Measurements from ENCODE around the gene MEX3B.
"Not testable (repeated sequence)": the region's sequence is repeated elsewhere in the genome, so short reads cannot be mapped to it uniquely, and the experiment has no call there.

The MEX3B gene

DNA sequence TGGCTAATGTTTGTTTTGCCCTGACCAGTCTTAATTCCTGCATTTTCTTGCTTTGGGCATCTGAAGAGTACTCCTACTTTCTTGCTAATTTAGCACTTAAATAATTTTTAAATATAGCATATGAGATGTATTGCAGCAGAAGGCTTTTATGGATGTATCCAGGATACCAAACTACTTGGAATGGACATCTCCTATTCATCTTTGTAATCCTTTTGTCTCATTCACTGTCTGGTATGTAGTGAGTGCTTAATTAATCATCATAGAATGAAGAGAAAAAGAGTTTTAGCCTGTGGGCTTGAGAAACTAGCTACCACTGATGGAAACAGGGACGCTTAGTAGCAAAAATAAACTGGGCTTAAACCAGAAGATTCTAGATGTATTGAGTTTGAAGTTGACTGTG is 40.6 kb downstream of the MEX3B start:
- DNase-seq (ENCODE audit: low spot score), result no peak

GRCh38 chr15:82003916-82004315 is 41.9 kb downstream of the MEX3B start:
- no peak for DNase-seq (ENCODE audit: low spot score)

DNA sequence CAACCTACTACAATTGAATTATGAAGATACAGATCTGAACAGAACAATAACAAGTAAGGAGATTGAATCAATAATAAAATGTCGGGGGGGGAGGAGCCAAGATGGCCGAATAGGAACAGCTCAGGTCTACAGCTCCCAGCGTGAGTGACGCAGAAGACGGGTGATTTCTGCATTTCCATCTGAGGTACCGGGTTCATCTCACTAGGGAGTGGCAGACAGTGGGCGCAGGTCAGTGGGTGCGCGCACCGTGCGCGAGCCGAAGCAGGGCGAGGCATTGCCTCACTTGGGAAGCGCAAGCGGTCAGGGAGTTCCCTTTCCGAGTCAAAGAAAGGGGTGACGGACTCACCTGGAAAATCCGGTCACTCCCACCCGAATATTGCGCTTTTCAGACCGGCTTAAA is 50.7 kb downstream of the MEX3B start:
- DNase-seq (ENCODE audit: low spot score), result not testable (repeated sequence)

DNA sequence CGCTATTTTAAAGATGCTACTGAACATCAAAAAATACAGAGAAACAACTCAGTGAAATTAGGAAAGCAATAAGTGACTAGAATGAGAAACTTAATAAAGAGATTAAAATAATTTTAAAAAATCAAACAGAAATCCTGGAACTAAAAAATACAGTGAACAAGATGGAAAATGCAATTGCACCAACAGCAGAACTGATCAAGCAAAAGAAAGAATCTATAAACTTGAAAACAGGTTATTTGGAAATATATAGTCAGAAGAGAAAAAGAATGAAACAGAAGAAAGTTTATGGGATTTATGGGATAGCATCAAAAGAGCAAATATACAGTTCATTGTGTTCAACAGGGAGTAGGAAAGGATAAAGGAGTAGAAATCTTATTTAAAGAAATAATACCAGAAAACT is 53.3 kb downstream of the MEX3B start:
- DNase-seq (ENCODE audit: low spot score), result no peak

All from CD4-positive, alpha-beta T cell treated with Interleukin-15 for 4 hours (primary cell).